Measurements from ENCODE around the gene PPTC7.
A peak's percentile ranks its signal among the peaks of the same experiment; 100 is the strongest.
"Not testable (repeated sequence)": the region's sequence is repeated elsewhere in the genome, so short reads cannot be mapped to it uniquely, and the experiment has no call there.

Gene PPTC7

GRCh38 chr12:110583137-110584059 is at the start of gene PPTC7:
PPTC7 (minus strand) TSS chr12:110583318; CDS start chr12:110583031, 287 bp downstream.
- DNase-seq, result peak; percentile 93 to 97

GRCh38 chr12:110627500-110628195 is 44.5 kb upstream of the PPTC7 start:
- no peak for DNase-seq

- no peak for DNase-seq
These were observed 39.5 kb upstream of the PPTC7 start for GRCh38 chr12:110622582-110622981.

- DNase-seq, result peak; percentile 70 to 89
These were observed 36.4 kb upstream of the PPTC7 start for GRCh38 chr12:110619534-110619953.

- no peak for DNase-seq
These were observed 33.5 kb upstream of the PPTC7 start for GRCh38 chr12:110616471-110617115.

- no peak for DNase-seq
These were observed 32.1 kb upstream of the PPTC7 start for GRCh38 chr12:110615171-110615570.

- peak; percentile 94 for DNase-seq
These were observed 30.9 kb upstream of the PPTC7 start, which contains the start of gene TCTN1 for GRCh38 chr12:110613771-110614684. TCTN1 (plus strand) TSS chr12:110614129; CDS start chr12:110614183, 54 bp downstream.

GRCh38 chr12:110613071-110613770 is 30.1 kb upstream of the PPTC7 start:
- DNase-seq, result no peak

GRCh38 chr12:110606253-110606611 is 23.1 kb upstream of the PPTC7 start:
- no peak for DNase-seq

GRCh38 chr12:110602085-110602814 is 19.1 kb upstream of the PPTC7 start:
- peak; percentile 57 to 73 for DNase-seq

- DNase-seq, result peak; percentile 71 to 96
These were observed 17.1 kb upstream of the PPTC7 start for GRCh38 chr12:110600254-110600653.

GRCh38 chr12:110599334-110599733 is 16.2 kb upstream of the PPTC7 start:
- DNase-seq, result peak; percentile 44 to 54

- DNase-seq, result no peak
These were observed 14.8 kb upstream of the PPTC7 start for GRCh38 chr12:110597885-110598284.

GRCh38 chr12:110592919-110593318 is 9.8 kb upstream of the PPTC7 start:
- not testable (repeated sequence) for DNase-seq

GRCh38 chr12:110592078-110592477 is 9.0 kb upstream of the PPTC7 start:
- DNase-seq, result no peak

GRCh38 chr12:110591451-110592051 is 8.4 kb upstream of the PPTC7 start:
- DNase-seq, result no peak

- DNase-seq, result peak; percentile 95 to 99
These were observed 7.7 kb upstream of the PPTC7 start for GRCh38 chr12:110590806-110591326.

- DNase-seq, result no peak
These were observed 6.9 kb upstream of the PPTC7 start for GRCh38 chr12:110590059-110590458.

GRCh38 chr12:110587102-110587501 is 4.0 kb upstream of the PPTC7 start:
- DNase-seq, result not testable (repeated sequence)

- peak; percentile 51 to 57 for DNase-seq
These were observed 2.2 kb upstream of the PPTC7 start for GRCh38 chr12:110585231-110585799.

Measured in inflammatory macrophage treated with lipopolysaccharide for 1 hour (primary cell).